HEK293 (cell line): ENCODE results near the gene SYS1.

Experiments
- BCL11B ChIP-seq: fragments of 450-650 bp; formaldehyde crosslinking; IDR thresholded peaks from 2 replicates; pipeline ENCODE4 v1.5.1; 2016; ENCODE audit warnings: low read depth, missing biosample characterization, missing genetic modification characterization
- GLI4 ChIP-seq: fragments of 450-650 bp; formaldehyde crosslinking; IDR thresholded peaks from 2 replicates; pipeline ENCODE4 v1.5.1; 2016; ENCODE audit warnings: missing biosample characterization, missing genetic modification characterization
- IKZF3 ChIP-seq: fragments of 450-650 bp; IDR thresholded peaks from 2 replicates; pipeline ENCODE4 v1.5.0; 2018; ENCODE audit warnings: missing biosample characterization, mild to moderate bottlenecking, missing genetic modification characterization, moderate library complexity
- KLF10 ChIP-seq: fragments of 450-650 bp; IDR thresholded peaks from 2 replicates; pipeline ENCODE4 v1.5.1; 2018; ENCODE audit warnings: missing biosample characterization, mild to moderate bottlenecking, missing genetic modification characterization
- MYNN ChIP-seq: fragments of 450-650 bp; formaldehyde crosslinking; IDR thresholded peaks from 2 replicates; pipeline ENCODE4 v1.5.1; 2016; ENCODE audit warnings: missing biosample characterization, missing genetic modification characterization, borderline replicate concordance
- PRDM2 ChIP-seq: fragments of 450-650 bp; formaldehyde crosslinking; IDR thresholded peaks from 2 replicates; pipeline ENCODE4 v1.5.1; 2016; ENCODE audit warnings: missing biosample characterization, missing genetic modification characterization, borderline replicate concordance
- SP3 ChIP-seq: fragments of 450-650 bp; formaldehyde crosslinking; IDR thresholded peaks from 2 replicates; pipeline ENCODE4 v1.5.1; 2016; ENCODE audit warnings: missing biosample characterization, missing genetic modification characterization
- ZEB2 ChIP-seq: fragments of 450-650 bp; formaldehyde crosslinking; IDR thresholded peaks from 2 replicates; pipeline ENCODE4 v1.5.1; 2016; ENCODE audit warnings: missing biosample characterization, missing genetic modification characterization
- ZFP37 ChIP-seq: fragments of 450-650 bp; formaldehyde crosslinking; IDR thresholded peaks from 2 replicates; pipeline ENCODE4 v1.5.1; 2016; ENCODE audit warnings: missing biosample characterization, missing genetic modification characterization
- ZNF10 ChIP-seq: fragments of 450-650 bp; formaldehyde crosslinking; IDR thresholded peaks from 2 replicates; pipeline ENCODE4 v1.5.1; 2017; ENCODE audit warnings: missing biosample characterization, missing genetic modification characterization
- ZNF112 ChIP-seq: fragments of 450-650 bp; formaldehyde crosslinking; IDR thresholded peaks from 2 replicates; pipeline ENCODE4 v1.5.0; 2017; ENCODE audit warnings: missing biosample characterization, missing genetic modification characterization
- ZNF114 ChIP-seq: fragments of 450-650 bp; formaldehyde crosslinking; IDR thresholded peaks from 2 replicates; pipeline ENCODE4 v1.5.0; 2017; ENCODE audit warnings: missing biosample characterization, missing genetic modification characterization
- ZNF133 ChIP-seq: fragments of 450-650 bp; formaldehyde crosslinking; IDR thresholded peaks from 2 replicates; pipeline ENCODE4 v1.5.1; 2016; ENCODE audit warnings: missing biosample characterization, missing genetic modification characterization
- ZNF501 ChIP-seq: fragments of 450-650 bp; formaldehyde crosslinking; IDR thresholded peaks from 2 replicates; pipeline ENCODE4 v1.5.1; 2016; ENCODE audit warnings: missing biosample characterization, missing genetic modification characterization
- ZNF513 ChIP-seq: fragments of 450-650 bp; IDR thresholded peaks from 2 replicates; pipeline ENCODE4 v1.5.1; 2018; ENCODE audit warnings: missing biosample characterization, missing genetic modification characterization
- ZNF521 ChIP-seq: fragments of 450-650 bp; formaldehyde crosslinking; IDR thresholded peaks from 2 replicates; pipeline ENCODE4 v1.5.1; 2017; ENCODE audit warnings: missing biosample characterization, mild to moderate bottlenecking, missing genetic modification characterization
- ZNF529 ChIP-seq: fragments of 450-650 bp; formaldehyde crosslinking; IDR thresholded peaks from 2 replicates; pipeline ENCODE4 v1.5.1; 2017; ENCODE audit warnings: missing genetic modification characterization, missing biosample characterization; ENCODE audit not compliant: insufficient replicate concordance
- ZNF555 ChIP-seq: fragments of 450-650 bp; formaldehyde crosslinking; conservative IDR thresholded peaks from 2 replicates; pipeline ENCODE4 v1.5.1; 2017; ENCODE audit warnings: missing biosample characterization, mild to moderate bottlenecking, missing genetic modification characterization, inconsistent platforms
- ZNF558 ChIP-seq: fragments of 450-650 bp; formaldehyde crosslinking; IDR thresholded peaks from 2 replicates; pipeline ENCODE4 v1.5.1; 2016; ENCODE audit warnings: missing biosample characterization, missing genetic modification characterization
- ZNF560 ChIP-seq: fragments of 450-650 bp; formaldehyde crosslinking; IDR thresholded peaks from 2 replicates; pipeline ENCODE4 v1.5.1; 2017; ENCODE audit warnings: missing biosample characterization, missing genetic modification characterization, borderline replicate concordance
- ZNF585B ChIP-seq: fragments of 450-650 bp; formaldehyde crosslinking; IDR thresholded peaks from 2 replicates; pipeline ENCODE4 v1.5.1; 2016; ENCODE audit warnings: missing biosample characterization, missing genetic modification characterization
- ZNF596 ChIP-seq: fragments of 450-650 bp; IDR thresholded peaks from 2 replicates; pipeline ENCODE4 v1.5.0; 2018; ENCODE audit warnings: missing biosample characterization, mild to moderate bottlenecking, missing genetic modification characterization, moderate library complexity
- ZNF624 ChIP-seq: fragments of 450-650 bp; formaldehyde crosslinking; IDR thresholded peaks from 2 replicates; pipeline ENCODE4 v1.5.1; 2017; ENCODE audit warnings: missing biosample characterization, missing genetic modification characterization
- ZNF626 ChIP-seq: fragments of 450-650 bp; sonication (Bioruptor Pico); formaldehyde crosslinking; IDR thresholded peaks from 2 replicates; pipeline ENCODE4 v1.5.1; 2018; ENCODE audit warnings: missing biosample characterization, missing genetic modification characterization, inconsistent platforms
- ZNF639 ChIP-seq: fragments of 450-650 bp; formaldehyde crosslinking; IDR thresholded peaks from 2 replicates; pipeline ENCODE4 v1.5.1; 2016; ENCODE audit warnings: missing biosample characterization, missing genetic modification characterization
- ZNF664 ChIP-seq: fragments of 450-650 bp; formaldehyde crosslinking; IDR thresholded peaks from 2 replicates; pipeline ENCODE4 v1.5.1; 2016; ENCODE audit warnings: missing biosample characterization, missing genetic modification characterization
- ZNF677 ChIP-seq: fragments of 450-650 bp; IDR thresholded peaks from 2 replicates; pipeline ENCODE4 v1.5.0; 2018; ENCODE audit warnings: missing biosample characterization, mild to moderate bottlenecking, missing genetic modification characterization, moderate library complexity
- ZSCAN5A ChIP-seq: fragments of 450-650 bp; formaldehyde crosslinking; IDR thresholded peaks from 2 replicates; pipeline ENCODE4 v1.5.1; 2016; ENCODE audit warnings: missing biosample characterization, missing genetic modification characterization
- TF ChIP-seq, protein P1 (sequence below): fragments of 450-650 bp; formaldehyde crosslinking; IDR thresholded peaks from 2 replicates; pipeline ENCODE4 v1.5.1; 2016; ENCODE audit warnings: missing biosample characterization, missing genetic modification characterization

SYS1 gene

DNA sequence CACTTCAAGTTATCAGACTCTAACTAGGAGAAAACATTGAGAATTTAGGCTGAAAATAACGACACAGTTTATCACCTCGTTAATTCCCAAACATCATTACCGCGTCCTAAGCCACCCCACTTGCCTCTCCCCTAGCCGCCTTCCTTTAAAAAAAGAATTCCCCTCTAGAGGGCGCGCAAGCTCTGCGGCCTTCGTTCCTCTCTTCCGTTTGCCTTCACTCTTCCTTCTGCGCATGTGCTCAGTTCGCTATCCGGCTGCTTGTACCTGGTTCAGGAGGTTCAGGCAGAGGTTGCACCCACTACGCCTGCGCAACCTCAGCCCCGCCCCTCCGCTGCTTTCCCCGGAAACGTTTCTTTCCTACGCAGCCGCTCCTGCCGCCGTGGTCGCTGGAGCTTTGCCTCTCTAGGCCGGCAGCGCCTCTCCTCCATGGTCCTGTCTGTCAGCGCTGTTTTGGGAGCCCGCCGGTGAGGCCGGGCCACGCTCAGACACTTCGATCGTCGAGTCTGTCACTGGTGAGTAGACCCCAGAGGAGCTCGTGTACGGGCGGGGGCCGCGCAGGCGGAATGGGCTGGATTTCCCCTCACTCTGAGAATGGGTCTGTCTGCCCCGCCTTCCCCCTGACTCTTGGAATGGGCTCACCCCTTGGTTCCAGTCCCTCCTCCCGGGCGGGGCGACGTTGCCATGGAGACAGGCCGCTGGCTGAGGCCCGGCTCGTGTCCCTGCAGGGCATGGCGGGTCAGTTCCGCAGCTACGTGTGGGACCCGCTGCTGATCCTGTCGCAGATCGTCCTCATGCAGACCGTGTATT, at the start of gene SYS1 (continued):
- TF ChIP-seq ZNF626 (tag by site-specific recombination) (no peak), ZEB2 (tag by site-specific recombination) (peak; percentile 81), ZNF555 (tag by site-specific recombination) (no peak), KLF10 (tag by site-specific recombination) (peak; percentile 21; the same call in 1 of the 2 replicates), ZNF529 (tag by site-specific recombination) (no peak), IKZF3 (peak; percentile 84), ZNF521 (no peak), ZSCAN5A (tag by site-specific recombination) (no peak), ZNF112 (tag by site-specific recombination) (no peak), ZNF664 (tag by site-specific recombination) (no peak), ZNF624 (tag by site-specific recombination) (no peak), SP3 (tag by site-specific recombination) (peak; percentile 90), MYNN (tag by site-specific recombination) (no peak), ZNF133 (tag by site-specific recombination) (no peak), ZNF639 (peak; percentile 81), ZNF560 (no peak), ZNF677 (no peak), ZNF114 (tag by site-specific recombination) (no peak), ZFP37 (tag by site-specific recombination) (peak; percentile 59; the same call in 1 of the 2 replicates), ZNF10 (tag by site-specific recombination) (no peak), ZNF596 (no peak), GLI4 (tag by site-specific recombination) (no peak), BCL11B (tag by site-specific recombination) (no peak), ZNF501 (peak; percentile 93; the same call in 1 of the 2 replicates), PRDM2 (tag by site-specific recombination) (no peak), ZNF558 (tag by site-specific recombination) (no peak; the same call in none of the 2 replicates), ZNF585B (tag by site-specific recombination) (no peak), ZNF513 (tag by site-specific recombination) (no peak)
- TF ChIP-seq, protein P1, sequence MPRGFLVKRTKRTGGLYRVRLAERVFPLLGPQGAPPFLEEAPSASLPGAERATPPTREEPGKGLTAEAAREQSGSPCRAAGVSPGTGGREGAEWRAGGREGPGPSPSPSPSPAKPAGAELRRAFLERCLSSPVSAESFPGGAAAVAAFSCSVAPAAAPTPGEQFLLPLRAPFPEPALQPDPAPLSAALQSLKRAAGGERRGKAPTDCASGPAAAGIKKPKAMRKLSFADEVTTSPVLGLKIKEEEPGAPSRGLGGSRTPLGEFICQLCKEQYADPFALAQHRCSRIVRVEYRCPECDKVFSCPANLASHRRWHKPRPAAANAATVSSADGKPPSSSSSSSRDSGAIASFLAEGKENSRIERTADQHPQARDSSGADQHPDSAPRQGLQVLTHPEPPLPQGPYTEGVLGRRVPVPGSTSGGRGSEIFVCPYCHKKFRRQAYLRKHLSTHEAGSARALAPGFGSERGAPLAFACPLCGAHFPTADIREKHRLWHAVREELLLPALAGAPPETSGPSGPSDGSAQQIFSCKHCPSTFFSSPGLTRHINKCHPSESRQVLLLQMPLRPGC (tag by site-specific recombination) = 0 out of 2 replicates have a peak, but pooled peaks have one; percentile 34
